GM19238 (cell line): ENCODE data around the gene LARGE2.

ENCODE experiments used
- DNase-seq: peaks from one replicate; pipeline ENCODE4 v3.0.0; 2011; ENCODE audit warnings: low spot score; ENCODE audit not compliant: insufficient read length

Gene LARGE2

DNA sequence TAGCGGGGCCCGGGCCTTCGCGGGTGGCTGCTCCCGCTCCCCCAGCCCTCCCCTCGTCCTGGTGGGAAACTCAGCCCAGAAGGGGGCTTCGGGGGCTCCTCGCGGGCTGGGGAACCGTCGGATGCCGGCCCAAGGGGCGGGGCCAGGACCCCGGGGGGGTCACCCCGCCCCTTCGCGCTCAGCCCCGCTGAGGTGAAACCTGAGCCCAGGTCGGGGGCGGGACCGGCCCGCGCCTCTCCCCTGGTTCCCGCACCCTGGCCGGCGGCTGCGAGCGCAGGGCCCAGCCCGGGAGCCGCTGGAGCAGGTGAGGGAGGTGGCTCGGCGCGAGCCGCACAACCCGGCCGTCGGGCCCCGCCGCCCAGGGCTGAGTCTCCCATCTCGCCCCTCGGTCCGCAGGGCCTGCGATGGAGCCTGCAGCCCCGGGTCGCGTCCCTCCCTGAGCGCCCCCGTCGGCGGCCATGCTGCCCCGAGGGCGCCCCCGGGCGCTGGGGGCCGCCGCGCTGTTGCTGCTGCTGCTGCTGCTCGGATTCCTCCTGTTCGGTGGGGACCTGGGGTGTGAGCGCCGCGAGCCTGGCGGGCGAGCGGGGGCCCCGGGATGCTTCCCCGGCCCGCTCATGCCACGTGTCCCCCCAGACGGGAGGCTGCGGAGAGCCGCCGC, at the start of gene LARGE2:
TSS of gene LARGE2 (plus strand) at position 232 of the 658 bp plus-strand sequence. CDS start at position 459, 227 bp downstream.
- no peak for DNase-seq

DNA sequence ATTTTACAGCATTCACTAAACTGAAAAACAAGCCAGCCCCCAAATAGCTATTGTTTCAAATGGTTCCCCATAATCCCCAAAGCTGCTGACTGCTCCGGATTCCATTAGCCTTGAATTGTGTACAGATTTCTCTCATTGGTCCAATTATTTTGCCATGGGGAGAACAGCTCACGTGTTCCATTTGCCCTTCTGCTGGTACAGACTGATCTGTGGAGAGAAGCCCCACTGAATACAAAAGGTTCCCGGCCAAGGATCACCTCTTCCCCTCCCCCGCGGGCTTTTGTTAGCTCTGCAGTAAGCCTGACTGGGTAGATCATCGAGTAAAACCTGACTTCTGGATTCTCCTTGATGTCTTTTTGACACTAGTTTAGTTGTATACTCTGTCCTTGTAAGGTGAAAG, 46.1 kb upstream of the LARGE2 start:
- DNase-seq = no peak

DNA sequence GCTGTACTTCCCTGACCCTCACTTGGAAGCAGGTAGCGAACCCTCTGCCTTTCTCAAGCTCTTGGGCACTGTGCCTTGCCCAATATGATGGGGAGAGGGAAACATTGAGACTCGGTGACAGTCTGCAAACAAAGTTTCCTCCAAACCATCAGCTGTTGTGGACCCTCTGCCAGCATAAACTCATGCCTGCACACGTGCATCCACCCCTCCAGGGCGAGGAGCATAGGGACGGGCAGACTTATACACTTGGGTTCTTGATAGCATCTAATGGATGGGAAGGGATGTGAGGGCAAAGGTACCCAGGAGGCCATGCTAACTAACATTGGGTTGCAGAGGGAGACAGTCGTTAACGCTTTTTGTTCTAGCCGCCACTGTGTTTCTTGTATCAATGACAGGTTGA, 45.2 kb upstream of the LARGE2 start:
- no peak for DNase-seq

DNA sequence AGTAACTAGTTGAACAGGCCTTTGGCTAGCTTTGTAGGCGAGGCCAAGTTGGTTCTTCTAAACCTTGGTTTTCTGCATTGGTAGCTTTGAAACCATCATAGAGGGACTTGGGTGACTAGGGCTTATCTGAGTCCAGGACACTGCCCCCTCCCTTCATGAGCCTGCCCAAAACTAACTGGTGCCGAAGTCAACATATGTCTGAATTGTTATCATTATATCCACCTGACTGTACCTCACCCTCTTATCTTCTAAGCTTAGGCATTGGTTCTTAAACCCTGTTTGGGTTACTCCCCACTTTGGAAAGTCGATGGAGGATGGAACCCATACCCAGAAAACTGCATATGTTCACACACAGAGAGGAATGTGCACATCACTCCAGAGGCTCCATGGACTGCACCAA, 44.6 kb upstream of the LARGE2 start:
- DNase-seq = no peak

DNA sequence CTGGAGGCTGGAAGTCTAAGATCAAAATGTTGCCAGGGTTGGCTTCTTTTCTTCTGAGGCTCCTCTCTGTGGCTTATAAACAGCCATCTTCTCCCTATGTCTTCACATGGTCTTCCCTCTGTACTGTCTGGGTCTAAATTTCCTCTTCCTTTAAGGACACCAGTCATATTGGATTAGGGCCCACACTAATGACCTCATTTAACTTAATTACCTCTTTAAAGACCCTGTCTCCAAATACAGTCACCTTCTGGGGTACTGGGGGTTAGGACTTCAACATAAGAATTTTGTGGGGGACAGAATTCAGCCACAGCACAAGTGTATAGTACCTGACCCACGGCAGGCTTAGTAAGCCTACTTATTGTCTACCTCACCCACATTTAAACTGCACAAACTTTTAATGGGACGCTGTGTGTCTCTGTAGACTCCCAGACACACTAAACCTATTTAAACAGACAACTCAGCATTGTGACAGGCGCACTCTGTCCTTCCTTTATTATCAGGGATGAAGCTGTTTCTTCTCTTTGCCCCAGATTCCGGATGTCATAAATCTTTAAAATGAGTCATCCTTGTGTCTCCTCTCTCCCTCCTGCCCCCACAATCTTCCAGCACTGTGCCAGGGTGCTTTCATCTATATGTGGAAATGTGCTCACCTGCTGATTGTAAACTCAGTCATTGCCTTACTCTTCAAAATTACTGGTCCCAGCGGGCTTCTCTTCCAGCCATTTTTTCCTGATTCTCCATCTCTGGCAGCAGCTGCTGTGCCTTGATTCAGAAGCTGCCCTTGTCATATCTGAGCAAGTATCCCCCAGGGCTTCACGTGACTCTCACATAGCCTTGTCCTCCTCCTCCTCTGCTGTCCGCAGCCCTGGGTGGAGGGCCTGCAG, 42.4 kb upstream of the LARGE2 start:
- DNase-seq = no peak

DNA sequence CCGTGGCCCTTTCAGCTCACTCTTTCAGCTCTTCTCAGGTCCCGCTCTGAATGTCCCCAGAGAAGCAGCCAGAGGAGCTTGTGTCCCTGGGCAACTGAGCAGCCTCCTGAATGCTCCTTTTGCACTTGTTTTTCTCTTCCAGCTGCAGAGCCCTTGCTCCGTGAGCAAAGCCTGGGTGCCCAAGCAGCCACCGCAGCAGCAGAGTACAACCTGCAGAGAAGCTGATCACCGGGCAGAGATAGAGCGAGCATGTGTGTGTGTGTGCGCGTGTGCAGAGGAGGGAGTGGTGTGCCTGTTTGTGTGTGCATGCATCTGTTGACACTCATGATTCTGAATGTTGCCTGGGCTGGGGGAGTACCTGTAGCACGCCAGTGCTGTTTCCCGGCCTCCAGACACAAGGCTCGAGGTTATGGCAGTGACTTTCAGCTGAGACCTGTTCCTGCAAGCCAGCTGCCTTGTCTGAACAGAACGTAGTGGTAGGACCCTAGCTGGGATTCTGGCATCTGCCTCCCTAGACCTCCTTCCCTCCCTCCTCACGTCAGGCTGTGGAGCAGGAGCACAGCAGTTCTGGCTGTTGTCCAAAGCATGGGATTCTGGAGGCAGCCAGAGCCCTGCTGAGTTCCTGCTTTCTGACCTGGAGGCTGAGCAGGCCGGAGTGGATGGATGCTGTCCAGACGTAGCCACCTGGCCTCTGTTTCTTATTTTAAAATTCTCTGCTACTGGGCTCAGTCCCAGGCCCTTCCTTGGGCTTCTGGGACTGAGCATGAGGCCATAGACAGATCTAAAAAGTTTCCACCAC, 41.5 kb upstream of the LARGE2 start:
- no peak for DNase-seq

DNA sequence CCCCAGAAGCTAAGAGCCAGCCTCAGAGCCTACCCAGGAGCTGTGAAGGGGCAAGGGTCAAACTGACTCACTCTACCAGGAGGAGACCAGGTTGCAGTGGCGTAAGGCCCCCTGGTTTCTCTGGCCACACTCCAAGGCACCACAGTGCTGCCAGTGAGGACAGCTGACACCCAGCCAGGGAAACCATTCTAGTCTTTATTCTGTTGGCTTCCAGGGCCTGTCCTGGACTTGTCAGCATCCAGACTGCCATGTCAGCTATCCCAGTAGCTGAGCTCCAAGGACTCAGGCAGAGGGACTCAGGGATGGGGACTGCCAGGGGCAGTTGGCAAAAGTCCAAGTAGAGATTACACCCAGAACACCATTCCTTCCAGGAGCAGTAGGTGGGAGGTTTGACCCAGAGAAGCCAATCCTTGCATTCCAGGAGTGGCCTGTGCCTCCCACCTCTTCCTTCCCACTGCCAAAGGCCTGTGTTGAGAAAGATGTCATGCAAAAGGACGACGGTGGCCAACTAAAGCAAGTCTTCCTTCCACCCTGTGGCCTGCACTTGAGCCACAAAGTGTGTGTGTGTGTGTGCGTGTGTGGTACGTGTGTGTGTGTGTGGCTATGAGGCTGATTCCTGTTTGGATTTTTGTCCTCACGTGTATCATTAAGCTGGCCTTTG, 40.6 kb upstream of the LARGE2 start:
- DNase-seq = no peak

DNA sequence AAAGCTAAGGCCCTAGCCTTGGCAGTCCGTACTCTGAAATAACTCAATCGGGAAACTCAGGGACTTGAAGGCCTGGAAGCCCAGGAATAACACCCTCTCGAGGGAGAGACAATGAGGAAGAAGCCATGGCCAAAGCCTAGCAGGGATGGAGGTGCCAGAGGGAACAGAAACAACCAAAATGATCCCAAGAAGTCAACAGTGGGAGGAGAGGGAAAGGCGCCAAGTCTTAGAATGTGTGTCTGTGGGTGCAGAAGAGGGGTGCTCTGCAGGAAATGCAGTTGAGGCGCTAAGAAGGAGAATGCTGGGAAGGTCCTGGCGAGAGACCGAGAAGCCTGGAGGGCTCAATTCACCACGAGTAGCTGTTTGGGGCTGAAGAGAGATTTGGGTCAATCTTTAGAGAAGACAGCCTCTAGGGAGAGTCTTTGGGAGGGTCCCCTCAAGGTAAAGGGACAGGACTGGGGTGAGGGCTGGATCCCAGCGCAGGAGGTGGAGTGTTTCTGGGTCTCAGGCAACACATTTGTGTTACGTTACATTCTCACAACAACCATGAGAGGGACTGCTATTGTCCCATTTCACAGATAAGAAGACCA, 37.8 kb upstream of the LARGE2 start:
- DNase-seq = no peak

DNA sequence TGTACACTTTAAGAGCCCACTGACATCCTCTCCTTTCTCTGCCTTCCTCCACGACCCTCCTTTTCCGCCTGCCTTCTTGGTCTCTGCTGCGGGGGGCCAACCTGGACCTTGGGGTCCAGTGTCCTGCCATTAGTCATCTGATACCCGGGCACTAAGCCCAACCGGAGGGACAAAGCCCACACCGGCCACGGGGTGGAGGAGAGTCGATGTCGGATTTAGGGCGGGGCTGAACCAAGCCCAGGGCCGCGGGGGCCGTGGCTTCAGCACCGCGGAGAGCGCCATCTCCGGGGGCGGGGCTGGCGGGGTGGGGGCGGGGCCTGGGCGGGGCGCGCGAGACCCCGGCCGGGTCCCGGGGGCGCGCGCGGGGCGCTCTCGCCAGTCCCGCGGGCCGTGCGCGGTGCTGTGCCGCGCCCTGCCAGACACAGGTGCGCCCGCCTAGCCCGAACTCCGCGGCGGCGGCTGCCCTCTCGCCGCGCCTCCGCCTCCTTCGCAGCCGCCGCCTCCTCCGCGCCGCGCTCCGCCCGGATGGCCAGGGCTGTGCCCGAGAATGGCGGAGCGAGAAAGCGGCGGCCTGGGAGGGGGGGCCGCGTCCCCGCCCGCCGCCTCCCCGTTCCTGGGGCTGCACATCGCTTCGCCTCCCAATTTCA, 37.1 kb upstream of the LARGE2 start, which contains the start of gene MAPK8IP1:
TSS of gene MAPK8IP1 (plus strand) at position 378 of the 647 bp plus-strand sequence. CDS start at position 548, 170 bp downstream.
- DNase-seq = peak; percentile 76

DNA sequence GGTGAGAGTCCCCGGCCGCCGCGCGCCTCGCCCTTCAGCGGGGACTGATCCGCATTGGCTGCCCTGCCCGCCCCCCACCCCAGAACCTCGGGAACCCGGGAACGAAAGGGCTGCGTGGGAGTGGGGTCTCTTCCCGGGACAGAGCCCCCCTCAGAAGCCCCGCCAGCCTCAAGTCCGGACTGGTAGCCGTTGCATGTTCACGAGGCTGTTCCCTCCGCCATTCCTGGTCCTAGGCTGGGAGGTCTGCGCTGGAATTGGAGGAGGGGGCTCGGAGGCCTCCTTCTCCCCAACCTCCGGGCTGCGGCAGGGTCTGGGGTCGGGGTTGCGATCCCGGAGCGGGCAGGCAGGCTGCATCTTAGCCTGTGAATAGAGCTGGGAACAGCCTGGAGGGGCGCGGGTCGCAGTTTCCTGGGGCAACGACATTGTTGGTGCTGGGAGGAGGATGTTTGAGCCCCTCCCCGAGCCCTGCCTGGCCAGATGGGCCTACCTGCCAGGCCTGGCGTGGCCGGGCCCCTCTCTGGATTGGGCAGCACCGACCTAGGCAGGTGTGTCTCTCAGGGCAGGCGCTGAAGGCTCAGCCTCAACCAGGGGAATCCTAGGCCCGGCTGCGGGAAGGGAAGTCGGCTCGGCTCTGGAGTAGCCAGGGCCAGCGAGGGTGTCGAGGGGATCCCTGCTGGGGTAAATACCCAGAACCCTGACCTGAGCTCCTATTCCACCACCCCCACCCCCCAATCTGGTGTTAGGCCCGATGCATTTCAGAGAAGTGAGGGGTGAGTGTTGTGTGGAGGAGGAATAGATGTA, 36.3 kb upstream of the LARGE2 start:
- DNase-seq = no peak

DNA sequence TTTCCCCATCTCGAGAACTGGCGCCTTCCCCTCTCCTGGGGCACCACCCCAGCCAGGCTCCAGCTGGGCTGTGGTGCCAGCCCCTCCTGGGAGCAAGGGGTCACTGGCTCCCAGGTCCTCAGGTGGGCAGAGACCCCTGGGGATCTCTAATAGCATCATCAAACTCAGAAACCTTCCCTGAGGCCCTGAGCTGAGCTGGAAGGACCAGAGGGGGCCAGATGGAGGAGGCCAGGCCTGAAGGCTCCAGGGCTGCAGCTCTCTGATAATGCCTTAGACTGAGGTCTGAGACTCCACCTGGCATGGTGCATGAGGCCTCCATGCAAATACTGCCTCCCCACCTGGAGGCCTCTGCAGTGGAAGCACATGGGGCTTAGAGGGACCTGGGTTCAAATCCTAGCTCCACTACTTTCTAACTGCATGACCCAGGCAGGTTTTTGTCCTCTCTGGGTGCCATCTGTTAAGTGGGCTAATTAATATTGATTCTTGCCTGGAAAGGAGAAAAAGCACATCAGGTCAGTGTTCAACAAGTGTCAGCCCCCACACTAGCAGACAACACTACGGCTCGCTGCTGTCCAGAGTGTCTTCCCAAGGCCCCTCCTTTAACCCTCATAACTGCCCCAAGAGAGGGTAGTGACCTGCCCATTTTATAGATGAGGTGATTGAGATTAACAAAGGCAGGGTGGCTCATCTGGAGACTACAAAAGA, 35.5 kb upstream of the LARGE2 start:
- no peak for DNase-seq

DNA sequence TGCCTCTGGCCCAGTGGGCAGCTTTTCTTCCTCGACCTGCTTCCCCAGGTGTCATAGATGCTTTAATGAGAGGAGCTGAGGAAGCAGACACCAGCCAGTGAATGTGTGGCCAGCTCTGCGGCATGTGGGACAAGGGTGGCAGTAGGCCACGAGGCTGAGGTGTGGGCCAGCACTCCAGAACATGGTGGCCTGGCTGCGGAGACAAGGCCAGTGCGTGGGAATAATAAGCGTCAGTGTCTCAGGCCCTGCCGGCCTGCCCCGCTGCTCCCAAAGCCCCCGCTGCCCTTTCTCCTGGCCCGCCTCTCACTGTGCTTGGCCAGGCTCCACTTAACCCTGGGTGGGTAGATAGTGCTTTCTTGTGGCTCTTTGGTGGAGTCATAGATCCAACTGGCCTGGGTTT, 34.9 kb upstream of the LARGE2 start:
- DNase-seq = no peak

DNA sequence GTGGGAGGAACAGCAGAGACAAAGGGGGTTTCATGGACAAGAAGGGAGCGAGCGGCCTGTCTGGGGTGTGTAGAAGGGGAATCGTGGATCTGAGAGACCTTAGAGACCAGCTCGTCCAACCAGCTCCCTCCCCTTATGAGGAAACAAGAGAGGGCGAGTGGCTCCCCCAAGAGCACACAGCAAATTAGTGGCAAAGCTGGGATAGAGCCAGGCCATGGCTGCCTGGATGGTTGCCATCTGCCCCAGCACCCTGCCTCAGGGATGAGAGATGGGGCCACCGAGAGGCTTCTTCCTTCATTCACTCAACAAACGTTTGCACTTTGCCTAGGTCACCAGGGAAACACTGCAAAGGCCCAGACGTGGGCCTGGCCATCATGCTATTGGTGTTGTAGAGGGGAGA, 32.9 kb upstream of the LARGE2 start:
- no peak for DNase-seq

DNA sequence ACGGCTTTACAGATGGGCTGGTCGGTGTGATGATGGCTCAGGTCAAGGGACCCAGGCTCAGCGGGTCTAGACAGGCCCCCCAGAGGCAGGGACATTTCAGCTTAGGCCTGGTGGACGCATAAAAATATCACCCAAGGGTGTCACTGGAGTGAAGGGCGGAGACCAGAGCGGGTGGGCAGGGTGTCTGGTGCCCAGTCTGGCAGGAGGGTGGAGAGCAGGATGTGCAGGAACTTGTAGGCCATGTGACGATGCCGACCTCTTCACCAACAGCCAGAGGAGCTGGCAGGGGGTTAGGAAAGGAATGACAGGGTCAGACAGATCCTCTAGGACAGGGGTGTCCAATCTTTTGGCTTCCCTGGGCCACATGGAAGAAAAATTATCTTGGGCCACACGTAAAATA, 32.5 kb upstream of the LARGE2 start:
- no peak for DNase-seq

DNA sequence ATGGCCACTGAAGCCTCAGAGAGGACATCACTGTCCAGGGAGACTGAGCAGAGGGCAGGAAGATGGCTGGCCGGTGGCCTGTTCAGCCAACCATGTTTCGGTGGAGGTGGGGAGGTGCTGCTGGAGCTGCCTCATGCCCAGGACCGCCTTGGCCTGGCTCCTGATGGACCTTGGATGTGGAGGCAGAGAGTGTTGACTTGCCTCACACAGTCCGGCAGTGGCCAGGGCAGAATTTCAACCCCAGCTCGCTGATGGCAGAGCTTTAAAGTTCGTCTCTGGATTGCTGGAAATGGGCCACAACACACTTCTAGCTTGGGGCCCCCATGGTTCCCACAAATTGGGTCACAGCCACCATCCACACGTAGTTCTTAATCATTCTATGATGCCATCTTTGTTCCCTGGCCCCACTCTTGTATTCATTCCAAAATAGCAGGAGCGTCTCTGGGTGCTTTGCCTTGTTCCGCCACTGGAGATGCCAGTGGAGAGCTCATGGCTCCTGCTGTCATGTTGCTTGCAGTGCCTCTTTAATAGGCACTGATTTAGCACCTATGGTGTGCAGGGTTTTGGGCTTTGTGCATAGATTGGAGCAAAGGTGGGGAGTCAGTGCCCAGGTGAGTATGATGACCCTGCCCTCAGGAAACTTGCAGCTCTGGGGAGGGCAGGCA, 31.4 kb upstream of the LARGE2 start:
- DNase-seq = no peak

DNA sequence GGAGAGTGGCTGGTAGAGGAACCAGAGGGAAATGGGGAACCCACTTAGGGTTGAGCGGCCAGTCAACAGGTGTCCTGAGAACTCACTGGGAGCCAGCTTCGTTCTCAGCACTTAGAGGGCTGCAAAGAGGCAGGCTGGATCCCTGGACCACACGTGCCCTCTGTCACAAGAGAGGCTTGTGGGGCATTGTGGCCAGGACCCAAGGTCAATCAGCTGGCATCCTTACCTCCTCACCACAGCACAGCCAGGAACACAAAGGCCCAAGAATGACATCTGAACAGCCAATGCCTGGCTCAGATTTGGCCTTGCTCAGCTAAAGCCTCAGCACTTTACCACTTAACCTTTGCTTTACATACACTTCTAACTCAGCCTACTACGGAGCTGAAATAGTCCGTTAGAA, 29.6 kb upstream of the LARGE2 start:
- no peak for DNase-seq

DNA sequence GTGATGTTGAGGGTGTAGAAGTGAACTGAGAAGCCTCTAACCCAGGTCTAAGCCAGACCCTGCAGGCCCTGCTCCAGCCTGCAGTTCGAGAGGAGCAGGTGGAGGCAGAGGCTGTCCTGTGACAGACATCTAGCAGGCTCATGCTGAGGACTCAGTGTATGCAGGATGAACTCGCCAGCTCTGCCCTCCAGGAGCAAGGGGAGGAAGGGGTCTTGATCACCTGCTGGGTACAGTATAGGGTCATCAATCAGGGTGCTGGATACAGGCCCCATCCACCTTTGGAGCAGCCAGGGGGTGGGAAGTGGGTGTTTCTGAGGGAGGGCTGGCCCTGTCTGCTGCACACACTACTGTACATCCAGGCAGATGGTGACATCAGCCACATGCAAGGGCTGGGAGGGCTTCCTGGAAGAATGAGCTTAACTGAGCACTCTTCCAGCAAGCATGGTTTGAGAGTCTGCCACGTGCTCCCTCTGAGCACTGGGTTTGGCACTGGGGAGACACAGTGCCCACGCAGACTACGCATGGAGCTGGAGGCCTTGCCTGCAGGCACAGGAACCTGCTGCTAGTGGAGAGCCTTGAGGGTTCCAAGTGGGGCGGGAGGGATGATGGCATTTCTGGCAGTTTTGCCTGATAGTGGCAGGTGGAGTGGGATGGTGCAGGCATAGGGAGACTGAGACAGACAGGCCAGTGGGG, 27.8 kb upstream of the LARGE2 start:
- no peak for DNase-seq
